GM13976 (cell line): ENCODE data around the gene DENND6B.

Experiments used
- DNase-seq: peaks from one replicate; pipeline ENCODE4 v3.0.0; 2012; ENCODE audit warnings: low spot score
- in situ Hi-C: fragments of 300-500 bp; cut with MboI; formaldehyde crosslinking; loops from one replicate; pipeline ENCODE4 v1.12.0; 2022; ENCODE audit warnings: low sequenced_read_pairs, mixed read lengths, inconsistent platforms; ENCODE audit not compliant: unreplicated experiment
- TF ChIP-seq, protein P1 (sequence below): IDR thresholded peaks from 2 replicates; pipeline ENCODE4 v1.5.1; 2012; ENCODE audit warnings: borderline replicate concordance, mild to moderate bottlenecking; ENCODE audit not compliant: insufficient read depth; ENCODE audit errors: extremely low read depth, missing control alignments, control extremely low read depth

Gene DENND6B

GRCh38 chr22:50299785-50300619, 26.8 kb downstream of the DENND6B start:
- no peak for DNase-seq
- TF ChIP-seq, protein P1, sequence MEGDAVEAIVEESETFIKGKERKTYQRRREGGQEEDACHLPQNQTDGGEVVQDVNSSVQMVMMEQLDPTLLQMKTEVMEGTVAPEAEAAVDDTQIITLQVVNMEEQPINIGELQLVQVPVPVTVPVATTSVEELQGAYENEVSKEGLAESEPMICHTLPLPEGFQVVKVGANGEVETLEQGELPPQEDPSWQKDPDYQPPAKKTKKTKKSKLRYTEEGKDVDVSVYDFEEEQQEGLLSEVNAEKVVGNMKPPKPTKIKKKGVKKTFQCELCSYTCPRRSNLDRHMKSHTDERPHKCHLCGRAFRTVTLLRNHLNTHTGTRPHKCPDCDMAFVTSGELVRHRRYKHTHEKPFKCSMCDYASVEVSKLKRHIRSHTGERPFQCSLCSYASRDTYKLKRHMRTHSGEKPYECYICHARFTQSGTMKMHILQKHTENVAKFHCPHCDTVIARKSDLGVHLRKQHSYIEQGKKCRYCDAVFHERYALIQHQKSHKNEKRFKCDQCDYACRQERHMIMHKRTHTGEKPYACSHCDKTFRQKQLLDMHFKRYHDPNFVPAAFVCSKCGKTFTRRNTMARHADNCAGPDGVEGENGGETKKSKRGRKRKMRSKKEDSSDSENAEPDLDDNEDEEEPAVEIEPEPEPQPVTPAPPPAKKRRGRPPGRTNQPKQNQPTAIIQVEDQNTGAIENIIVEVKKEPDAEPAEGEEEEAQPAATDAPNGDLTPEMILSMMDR: no peak
- in situ Hi-C loops: no loop called here

DNA sequence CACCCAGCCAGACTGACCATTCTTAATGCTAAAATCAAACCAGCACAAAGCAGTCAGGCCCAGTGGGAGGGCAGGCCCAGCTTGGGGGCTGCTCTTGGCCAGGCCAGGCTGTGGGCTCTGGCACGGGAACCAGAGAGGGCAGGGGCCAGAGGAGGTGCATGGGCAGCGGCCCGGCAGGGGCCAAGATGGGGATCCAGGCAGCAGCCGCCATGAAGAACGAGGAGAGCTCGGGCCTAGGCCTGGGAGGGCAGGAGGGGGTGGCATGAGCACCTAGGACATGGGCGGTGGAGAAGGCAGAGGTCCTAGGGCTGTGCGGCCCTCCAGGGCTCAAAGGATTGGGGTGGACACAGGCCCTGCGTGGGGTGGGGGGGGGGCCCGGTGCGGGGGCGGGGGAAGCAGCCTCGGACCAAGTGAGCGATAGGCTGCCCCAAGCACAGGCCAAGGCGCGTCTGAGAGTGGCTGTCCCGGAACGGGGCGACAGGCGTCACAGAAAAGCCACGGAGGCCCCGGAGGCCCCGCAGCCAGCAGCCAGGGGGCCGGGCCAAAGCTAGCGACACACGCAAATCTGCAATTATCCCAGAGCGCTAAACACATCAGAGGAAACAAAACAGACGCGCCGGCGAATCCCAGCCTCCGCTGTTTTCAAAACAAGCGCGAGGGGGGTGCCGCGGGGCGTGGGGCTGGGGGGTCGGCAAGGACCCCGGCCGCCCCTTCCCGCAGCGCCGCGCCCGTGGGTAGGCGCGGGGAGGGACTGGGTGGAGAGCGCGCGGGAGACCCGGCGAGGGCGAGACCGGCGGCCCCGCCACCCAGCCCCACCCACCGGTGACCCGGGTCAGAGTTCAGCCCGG, 27.7 kb downstream of the DENND6B start:
- TF ChIP-seq, protein P1: no peak
- no peak for DNase-seq
- in situ Hi-C loops: no loop called here

- in situ Hi-C loops: no loop called here
- no peak for DNase-seq
- TF ChIP-seq, protein P1: no peak
Measured at GRCh38 chr22:50298266-50298637, 28.6 kb downstream of the DENND6B start.

- DNase-seq: no peak
- TF ChIP-seq, protein P1: no peak
- in situ Hi-C loops: no loop called here
Measured at GRCh38 chr22:50297510-50298265, 29.1 kb downstream of the DENND6B start.

DNA sequence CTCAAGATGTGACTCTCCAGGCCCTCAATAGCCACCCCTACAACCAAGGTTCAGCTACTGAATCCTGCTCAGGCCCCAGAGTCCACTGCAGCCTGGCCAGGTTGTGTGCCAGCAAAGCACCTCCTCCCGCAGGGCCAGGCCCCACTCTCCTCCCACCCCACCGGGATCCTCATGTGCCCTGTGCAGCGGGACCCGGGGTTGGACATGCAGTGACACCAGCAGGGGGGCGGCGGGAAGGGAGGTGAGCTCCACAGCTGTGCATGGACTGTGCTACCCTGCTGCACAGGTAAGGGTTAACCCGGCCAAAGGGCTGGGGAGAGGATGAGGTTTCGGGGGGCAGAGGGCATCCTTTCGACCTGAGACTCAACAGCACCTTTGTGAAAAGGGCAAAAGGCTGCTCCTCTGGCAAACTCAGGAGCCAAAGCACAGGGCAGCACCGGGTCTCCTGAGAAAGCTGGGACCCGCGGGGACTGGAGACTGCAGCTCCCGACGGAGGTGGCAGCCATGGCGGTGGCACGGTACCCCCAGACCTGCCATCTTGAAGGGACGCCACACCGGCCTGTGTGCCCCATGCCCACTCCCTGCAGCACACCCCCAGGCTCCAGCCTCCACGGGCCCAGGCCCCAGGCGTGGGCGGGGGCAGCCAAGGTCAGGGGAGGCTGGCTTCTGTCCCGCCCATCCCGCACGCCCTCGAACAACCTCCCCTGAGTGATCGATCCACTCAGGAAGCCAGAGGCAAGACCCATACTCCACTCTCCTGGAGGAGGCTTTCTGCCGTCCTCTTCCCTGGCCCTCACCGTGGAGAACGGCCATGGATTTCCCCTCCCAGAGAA, 29.9 kb downstream of the DENND6B start:
- TF ChIP-seq, protein P1: no peak
- in situ Hi-C loops: no loop called here
- DNase-seq: no peak

DNA sequence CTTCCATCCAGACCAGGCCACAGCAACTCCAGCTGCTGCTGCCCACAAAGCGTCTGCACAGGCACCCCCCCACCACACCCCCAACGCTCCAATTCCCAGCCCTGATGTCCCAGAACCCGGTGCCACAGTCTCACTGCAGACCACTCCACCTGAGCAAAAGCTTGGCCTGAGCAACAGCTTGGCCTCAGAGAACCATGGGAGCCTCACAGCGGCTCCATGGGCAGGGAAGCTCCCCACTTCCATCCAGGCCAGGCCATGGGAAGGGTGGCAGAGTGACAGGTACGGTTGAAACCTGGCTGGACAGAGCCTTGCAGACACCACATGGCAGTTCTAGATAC, 32.5 kb downstream of the DENND6B start:
- no peak for DNase-seq
- in situ Hi-C loops: no loop called here
- TF ChIP-seq, protein P1: no peak
